Activated T-cell treated with anti-CD3 and anti-CD28 coated beads, Interleukin-2, amount 50 U/mL, for 1 hour (primary cell): ENCODE data around the gene CYP27A1.

Experiments used
- DNase-seq: peaks from one replicate; pipeline ENCODE4 v3.0.0-alpha.2; 2020

Gene CYP27A1

DNA sequence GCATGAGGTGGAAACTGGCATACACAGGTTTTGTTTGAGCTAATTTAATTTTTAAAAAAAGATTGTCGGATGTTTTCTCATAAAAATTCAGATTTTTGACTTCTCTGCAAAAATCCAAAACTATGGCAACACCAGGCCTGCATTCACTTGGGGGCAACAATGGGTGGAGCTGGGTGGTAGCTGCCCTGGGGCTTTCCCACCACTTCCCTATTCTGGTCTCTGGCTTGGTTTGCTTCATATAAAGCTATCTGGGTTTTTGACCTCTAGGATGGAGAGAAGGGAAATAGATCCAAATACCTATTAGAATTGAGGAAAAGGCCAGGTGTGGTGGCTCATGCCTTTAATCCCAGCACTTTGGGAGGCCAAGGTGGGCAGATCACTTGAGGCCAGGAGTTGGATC, 5.5 kb upstream of the CYP27A1 start:
- DNase-seq = no peak

GRCh38 chr2:218777276-218777990, 4.5 kb upstream of the CYP27A1 start:
- no peak for DNase-seq

- DNase-seq = no peak
Observed at GRCh38 chr2:218780046-218780445, 1.9 kb upstream of the CYP27A1 start.

- no peak for DNase-seq
Observed at GRCh38 chr2:218780851-218781690, 876 bp upstream of the CYP27A1 start.

- no peak for DNase-seq
Observed at GRCh38 chr2:218782528-218782844, 539 bp downstream of the CYP27A1 start.

- no peak for DNase-seq
Observed at GRCh38 chr2:218783688-218784087, 1.7 kb downstream of the CYP27A1 start.

- no peak for DNase-seq
Observed at GRCh38 chr2:218785103-218785502, 3.2 kb downstream of the CYP27A1 start.

DNA sequence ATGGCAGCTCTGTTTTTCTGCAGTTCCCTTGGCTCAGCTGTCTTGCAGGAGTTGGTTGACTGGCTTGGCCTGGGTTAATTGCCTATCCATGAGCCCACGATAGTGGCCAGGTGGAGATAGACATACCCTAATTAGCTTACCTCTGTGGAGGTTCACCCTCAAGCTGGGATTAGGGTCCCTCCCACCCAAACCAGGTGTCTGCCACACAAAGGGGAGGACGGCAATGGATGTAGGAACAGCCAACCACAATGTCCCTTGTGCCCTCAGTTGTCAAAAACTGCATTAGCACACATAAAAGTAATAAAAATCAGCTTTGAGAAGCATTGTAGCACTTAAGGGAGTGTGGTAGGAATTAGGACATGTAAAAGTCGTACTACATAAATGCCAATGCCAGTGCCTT, 4.2 kb downstream of the CYP27A1 start:
- DNase-seq = no peak

DNA sequence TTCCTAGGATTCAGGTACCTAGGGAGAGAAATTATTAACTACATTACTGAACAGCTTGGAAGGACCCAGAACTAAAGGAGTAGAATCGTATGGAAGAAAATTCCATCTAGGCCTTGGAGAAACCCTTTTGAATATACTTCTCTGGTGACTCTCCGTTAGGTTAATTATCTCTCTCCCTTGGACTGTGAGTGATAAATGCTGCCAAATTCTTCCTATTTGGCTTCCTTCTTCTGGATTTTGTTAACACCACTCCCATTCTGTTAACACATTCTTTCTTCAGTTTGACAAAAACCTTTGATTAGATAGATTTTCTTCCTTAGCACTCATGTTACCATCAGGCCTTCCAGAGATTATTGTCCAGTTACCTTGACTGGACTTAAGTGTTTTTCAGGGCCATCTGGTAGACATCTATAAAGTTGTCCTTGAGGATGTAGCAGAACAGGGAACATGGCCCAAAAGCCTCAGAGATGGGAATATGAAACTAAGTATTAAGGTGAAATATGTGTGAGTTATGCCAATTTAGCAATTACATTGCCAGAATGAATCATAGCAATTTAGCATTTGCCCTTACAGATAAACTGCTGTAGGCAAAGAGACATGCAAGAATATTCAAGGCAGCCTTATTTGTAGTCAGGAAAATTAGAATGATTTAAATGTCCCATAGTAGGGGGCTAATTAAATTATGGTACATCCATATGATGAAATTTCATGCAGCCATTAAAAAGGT, 6.7 kb downstream of the CYP27A1 start:
- no peak for DNase-seq

DNA sequence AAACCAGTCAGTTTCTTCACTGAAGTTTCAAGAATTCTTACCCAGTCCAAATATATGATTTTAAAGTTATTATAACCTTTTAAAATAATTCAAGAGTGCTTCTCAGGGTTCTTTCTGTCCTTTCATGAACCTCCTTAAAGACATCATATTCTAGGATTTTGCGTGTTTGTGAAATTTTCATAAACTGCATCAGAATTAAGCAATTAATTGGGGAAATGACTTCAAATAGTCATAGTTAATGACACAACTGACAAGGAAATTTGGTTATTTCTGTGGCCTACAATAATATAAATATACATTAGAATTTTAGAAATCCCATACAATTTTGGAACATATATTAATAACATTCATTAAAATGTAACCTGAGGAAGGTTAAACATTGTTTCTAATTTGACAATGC, 10.5 kb downstream of the CYP27A1 start:
- no peak for DNase-seq

- no peak for DNase-seq
Observed at GRCh38 chr2:218796691-218797090, 14.7 kb downstream of the CYP27A1 start.

DNA sequence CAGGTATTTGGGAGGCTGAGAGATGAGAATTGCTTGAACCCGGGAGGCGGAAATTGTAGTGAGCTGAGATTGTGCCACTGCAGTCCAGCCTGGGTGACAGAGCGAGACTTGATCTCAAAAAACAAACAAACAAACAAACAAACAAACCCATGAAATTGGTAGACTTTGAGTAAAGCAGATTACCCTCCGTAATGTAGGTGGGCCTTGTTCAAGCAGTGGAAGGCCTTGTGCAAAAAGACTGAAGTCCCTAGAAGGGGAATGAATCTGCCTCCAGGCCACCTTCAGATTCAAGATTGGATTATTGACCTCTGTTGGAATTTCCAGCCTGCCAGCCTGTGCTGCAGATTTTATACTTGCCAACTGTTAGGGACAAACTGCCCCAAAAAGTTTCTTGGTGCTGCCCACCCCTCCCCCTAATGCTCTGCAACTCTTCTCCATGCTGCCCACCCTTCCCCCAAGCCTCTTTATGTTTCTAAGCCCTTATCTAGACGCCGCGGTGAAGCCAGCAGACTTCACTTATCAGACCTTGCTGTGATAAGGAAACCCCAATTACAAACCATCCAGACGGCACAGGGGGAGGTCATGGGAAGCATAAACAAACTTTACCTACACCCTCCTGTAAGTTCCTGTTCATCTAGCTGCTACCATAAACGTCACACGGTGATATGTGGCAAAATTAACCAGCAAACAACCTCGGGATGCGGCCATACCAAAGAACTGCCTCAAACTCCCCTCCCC, 17.0 kb downstream of the CYP27A1 start:
- no peak for DNase-seq

- DNase-seq = no peak
Observed at GRCh38 chr2:218799990-218800389, 18.0 kb downstream of the CYP27A1 start.

DNA sequence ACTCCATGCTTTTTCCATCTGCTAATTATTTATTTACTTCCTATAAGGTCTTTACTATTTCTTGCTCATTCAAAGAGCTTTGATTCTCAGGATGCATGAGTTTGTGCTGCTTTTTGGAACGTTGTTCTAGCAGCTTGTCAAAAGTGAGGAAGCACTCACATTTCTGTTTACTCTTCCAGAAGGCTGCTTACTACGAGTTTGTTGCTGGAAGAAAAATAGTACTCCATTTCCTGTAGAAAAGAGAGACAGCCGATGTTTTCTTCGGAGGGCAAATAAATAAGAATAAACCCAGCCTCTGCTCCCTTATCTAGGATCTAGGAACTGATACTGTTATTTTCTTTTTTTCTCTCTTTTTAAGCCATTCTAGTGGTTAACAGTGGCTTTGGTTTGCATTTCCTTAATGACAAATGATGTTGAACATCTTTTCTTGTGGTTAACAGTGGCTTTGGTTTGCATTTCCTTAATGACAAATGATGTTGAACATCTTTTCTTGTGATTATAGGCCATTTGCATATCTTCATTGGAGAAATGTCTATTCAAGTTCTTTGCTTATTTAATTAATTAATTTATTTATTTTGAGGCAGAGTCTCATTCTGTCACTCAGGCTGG, 20.5 kb downstream of the CYP27A1 start:
- DNase-seq = no peak

DNA sequence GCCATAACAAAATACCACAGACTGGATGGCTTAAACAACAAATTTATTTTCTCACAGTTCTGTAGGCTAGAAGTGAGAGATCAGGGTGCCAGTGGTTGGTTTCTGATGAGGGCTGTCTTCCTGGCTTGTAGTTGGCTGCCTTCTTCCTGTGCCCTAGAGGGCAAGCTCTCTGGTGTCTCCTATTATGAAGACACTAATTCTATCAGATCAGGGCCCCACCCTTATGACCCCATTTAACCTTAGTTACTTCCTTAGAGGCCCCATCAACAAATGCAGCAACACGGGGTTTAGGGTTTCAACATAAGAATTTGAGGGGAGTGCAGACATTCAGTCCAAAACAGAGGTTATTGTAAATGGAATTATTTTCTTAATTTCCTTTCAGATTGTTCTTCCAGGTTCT, 22.9 kb downstream of the CYP27A1 start:
- no peak for DNase-seq

GRCh38 chr2:218805627-218806026, 23.7 kb downstream of the CYP27A1 start:
- no peak for DNase-seq

DNA sequence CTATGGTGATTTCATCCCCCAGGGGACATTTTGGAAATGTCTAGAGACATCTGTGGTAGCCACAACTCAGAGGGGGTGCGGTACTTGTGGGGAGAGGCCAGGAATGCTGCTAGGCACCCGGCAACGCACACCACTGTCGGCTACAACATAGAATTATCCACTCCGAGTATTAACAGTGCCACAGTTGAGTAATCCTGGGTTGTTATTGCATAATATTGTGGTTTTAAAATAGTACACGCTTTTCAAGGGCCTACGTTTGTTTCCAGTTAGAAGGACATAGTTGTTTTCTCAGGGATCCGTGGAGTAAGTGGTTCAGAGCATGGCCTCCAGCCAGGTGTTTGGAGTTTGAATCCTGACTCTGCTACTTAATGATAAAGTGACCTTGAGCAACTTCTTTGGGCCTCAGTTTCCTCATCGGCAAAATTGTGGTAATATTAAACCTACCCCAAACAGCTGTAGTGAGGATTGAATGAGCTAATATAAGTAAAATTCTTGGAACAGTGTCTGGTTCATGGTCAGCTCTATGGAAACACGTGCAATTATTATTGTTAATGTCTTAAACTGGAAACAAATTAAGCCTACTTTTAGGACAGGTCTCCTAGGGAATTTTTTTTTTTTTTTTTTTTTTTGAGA, 24.5 kb downstream of the CYP27A1 start:
- DNase-seq = no peak

- no peak for DNase-seq
Observed at GRCh38 chr2:218807626-218808025, 25.7 kb downstream of the CYP27A1 start.

GRCh38 chr2:218809515-218809914, 27.6 kb downstream of the CYP27A1 start:
- DNase-seq = no peak

DNA sequence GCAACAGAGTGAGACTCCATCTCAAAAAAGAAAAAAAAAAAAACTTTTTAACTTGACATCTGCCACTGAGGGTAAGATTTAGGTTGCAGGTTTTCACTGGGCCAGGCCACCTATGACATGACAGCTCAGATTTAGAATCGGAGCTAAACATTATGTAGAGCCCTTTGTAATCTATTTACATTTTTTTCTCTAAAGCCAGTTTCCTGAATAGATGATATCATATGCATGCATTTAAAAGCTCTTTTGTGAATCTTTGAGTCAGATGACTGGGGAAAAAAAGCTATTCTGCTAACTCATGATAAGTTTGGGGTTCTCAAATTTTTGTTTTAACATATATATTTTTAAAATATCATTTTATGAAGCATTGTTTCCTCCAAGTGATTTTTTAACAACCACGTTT, 28.3 kb downstream of the CYP27A1 start:
- DNase-seq = no peak

- no peak for DNase-seq
Observed at GRCh38 chr2:218811382-218811781, 29.4 kb downstream of the CYP27A1 start.

GRCh38 chr2:218812096-218812815, 30.3 kb downstream of the CYP27A1 start:
- DNase-seq = no peak
